Heart left ventricle (tissue), 13 donors: ENCODE measurements around the gene ZMIZ1.

Source experiments
- CTCF ChIP-seq, 12 donors: fragments of 200-600 bp; sonication (generic) in 4 of 12; IDR thresholded peaks; one replicate each; pipeline versions ENCODE4 v1.5.0 to v1.8.0; 2018 to 2022; ENCODE audit warnings: antibody characterized with exemption in 12 of 12, mild to moderate bottlenecking in 5 of 12
- POLR2A ChIP-seq, 2 donors: fragments of 450-650 bp; IDR thresholded peaks; one replicate each; pipeline ENCODE4 v1.6.1; 2017; ENCODE audit warnings: antibody characterized with exemption in 2 of 2, mild to moderate bottlenecking in 2 of 2, moderate library complexity in 2 of 2
- donor health status: ischemic (EF 13 %, LVEDD 7.1; RV severe dilation, severe dysfunction).
- donor health status: DM: no; HTN: yes; CAD: no.
- donor health status: DM: no; HTN: no; CAD: no.
- donor health status: ischemic (EF 25% LVEDD 6.9; RV normal size, moderate dysfunction).
- donor health status: ischemic (EF 25% LVEDD 5.7; RV mildly dilated, moderate dysfunction).
- donor health status: ischemic (EF 35%, LVEDD 5.7; RV mildly dilated, moderate dysfunction).
- donor health status: nonischemic (EF 11% LVEDD 7.7; RV severe dilation, severe dysfunction).
- donor health status: DM: yes; HTN: yes; CAD: no.
- donor health status: PGD.
- donor health status: ischemic (EF 29% LVEDD 5.4; RV normal size, mild dysfunction).
- donor health status: nonischemic (EF 23%, LVEDD 6.1; RV moderate dilation, normal function).

- no peak for TF ChIP-seq CTCF (IDR thresholded peaks at IDR 0.05)
- peak in 1 of 2 donors; percentile 42 for TF ChIP-seq POLR2A (IDR thresholded peaks at IDR 0.05)
These were observed 2.7 kb downstream of the ZMIZ1 start for GRCh38 chr10:79071396-79071923.
